Measurements from ENCODE around the gene RASL10A. TPM values are rescaled to one million over a fixed set of nuclear protein-coding genes. Genes with fewer than 3 reads are reported as not detected.

Gene RASL10A
- total and polyA plus RNA-seq, 2 experiments from 2014 or later = 1.2 to 3.6 TPM

DNA sequence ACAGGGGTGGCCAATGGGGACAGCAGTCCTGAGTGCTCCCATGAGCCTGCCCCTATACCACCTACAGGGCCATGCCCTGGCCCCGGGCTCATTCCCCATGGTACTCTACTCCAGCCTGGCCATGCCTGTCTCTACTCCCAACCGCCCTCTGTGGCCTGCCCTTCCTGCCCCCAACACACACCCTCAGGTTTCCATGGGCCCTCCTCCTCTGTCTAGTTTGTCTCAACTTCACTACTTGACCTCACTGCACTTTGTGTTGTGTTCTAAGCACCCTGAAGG lies 26.3 kb upstream of the RASL10A start:
- no peak overlapping the region for H3K4me3 ChIP-seq
- no peaks in the 10 kb centered on the region for H3K27me3 ChIP-seq
- peaks cover 30% of the 10 kb centered on the region for H3K4me1 ChIP-seq (ENCODE audit: low read depth)
- DNase-seq (ENCODE audit: low read depth in 1 of 2, low spot score in 1 of 2) = no peak
- H3K36me3 ChIP-seq = peaks cover 29% of the 10 kb centered on the region
- peak overlapping the region; percentile 65 for H3K27ac ChIP-seq
- TF ChIP-seq, protein P1, sequence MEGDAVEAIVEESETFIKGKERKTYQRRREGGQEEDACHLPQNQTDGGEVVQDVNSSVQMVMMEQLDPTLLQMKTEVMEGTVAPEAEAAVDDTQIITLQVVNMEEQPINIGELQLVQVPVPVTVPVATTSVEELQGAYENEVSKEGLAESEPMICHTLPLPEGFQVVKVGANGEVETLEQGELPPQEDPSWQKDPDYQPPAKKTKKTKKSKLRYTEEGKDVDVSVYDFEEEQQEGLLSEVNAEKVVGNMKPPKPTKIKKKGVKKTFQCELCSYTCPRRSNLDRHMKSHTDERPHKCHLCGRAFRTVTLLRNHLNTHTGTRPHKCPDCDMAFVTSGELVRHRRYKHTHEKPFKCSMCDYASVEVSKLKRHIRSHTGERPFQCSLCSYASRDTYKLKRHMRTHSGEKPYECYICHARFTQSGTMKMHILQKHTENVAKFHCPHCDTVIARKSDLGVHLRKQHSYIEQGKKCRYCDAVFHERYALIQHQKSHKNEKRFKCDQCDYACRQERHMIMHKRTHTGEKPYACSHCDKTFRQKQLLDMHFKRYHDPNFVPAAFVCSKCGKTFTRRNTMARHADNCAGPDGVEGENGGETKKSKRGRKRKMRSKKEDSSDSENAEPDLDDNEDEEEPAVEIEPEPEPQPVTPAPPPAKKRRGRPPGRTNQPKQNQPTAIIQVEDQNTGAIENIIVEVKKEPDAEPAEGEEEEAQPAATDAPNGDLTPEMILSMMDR (IDR thresholded peaks at IDR 0.05; ENCODE audit: low read depth, low read length) = no peak
- no peaks in the 10 kb centered on the region for H3K9me3 ChIP-seq (ENCODE audit: low read depth)

GRCh38 chr22:29341056-29341848 lies 25.8 kb upstream of the RASL10A start:
- Histone ChIP-seq H3K4me3 (no peak overlapping the region), H3K27ac (peak overlapping the region; percentile 48), H3K9me3 (ENCODE audit: low read depth) (no peaks in the 10 kb centered on the region), H3K4me1 (ENCODE audit: low read depth) (peaks cover 30% of the 10 kb centered on the region), H3K36me3 (peaks cover 32% of the 10 kb centered on the region), H3K27me3 (no peaks in the 10 kb centered on the region)
- TF ChIP-seq, protein P1 (IDR thresholded peaks at IDR 0.05; ENCODE audit: low read depth, low read length) = no peak
- DNase-seq (ENCODE audit: low read depth in 1 of 2, low spot score in 1 of 2) = no peak

- no peak overlapping the region for H3K4me3 ChIP-seq
- peaks cover 30% of the 10 kb centered on the region for H3K36me3 ChIP-seq
- no peak overlapping the region for H3K27ac ChIP-seq
- no peak for DNase-seq (ENCODE audit: low read depth in 1 of 2, low spot score in 1 of 2)
- no peaks in the 10 kb centered on the region for H3K27me3 ChIP-seq
- TF ChIP-seq, protein P1 (IDR thresholded peaks at IDR 0.05; ENCODE audit: low read depth, low read length) = no peak
- peaks cover 30% of the 10 kb centered on the region for H3K4me1 ChIP-seq (ENCODE audit: low read depth)
- H3K9me3 ChIP-seq (ENCODE audit: low read depth) = no peaks in the 10 kb centered on the region
Observed at GRCh38 chr22:29340566-29340965, 25.1 kb upstream of the RASL10A start.

- Histone ChIP-seq H3K9me3 (ENCODE audit: low read depth) (no peaks in the 10 kb centered on the region), H3K27me3 (no peaks in the 10 kb centered on the region), H3K36me3 (peaks cover 29% of the 10 kb centered on the region), H3K27ac (no peak overlapping the region), H3K4me1 (ENCODE audit: low read depth) (peaks cover 30% of the 10 kb centered on the region), H3K4me3 (no peak overlapping the region)
- DNase-seq (ENCODE audit: low read depth in 1 of 2, low spot score in 1 of 2) = no peak
- TF ChIP-seq, protein P1 (IDR thresholded peaks at IDR 0.05; ENCODE audit: low read depth, low read length) = no peak
Observed at GRCh38 chr22:29339381-29340235, 24.1 kb upstream of the RASL10A start.

DNA sequence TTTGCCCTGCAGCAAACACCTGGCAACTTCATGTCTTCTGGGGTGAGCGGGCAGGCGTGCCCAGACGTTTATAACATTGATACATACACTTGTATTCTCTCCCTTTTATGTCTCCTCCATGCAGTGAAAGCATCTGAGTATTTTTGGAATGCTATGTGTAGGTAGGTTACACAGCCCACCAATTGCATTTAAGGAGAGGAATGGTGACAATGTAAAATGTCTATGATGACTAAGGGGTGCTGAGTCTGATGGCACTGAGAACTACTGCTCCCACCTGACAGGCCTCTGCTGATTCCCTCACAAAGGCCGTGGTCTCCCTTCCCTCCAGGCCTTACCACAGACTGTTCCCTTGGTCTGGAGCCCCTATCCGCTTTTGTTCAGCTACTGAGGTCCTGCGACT lies 22.9 kb upstream of the RASL10A start:
- TF ChIP-seq, protein P1 (IDR thresholded peaks at IDR 0.05; ENCODE audit: low read depth, low read length) = no peak
- no peaks in the 10 kb centered on the region for H3K9me3 ChIP-seq (ENCODE audit: low read depth)
- no peak for DNase-seq (ENCODE audit: low read depth in 1 of 2, low spot score in 1 of 2)

More for the DNA sequence above, 22.9 kb upstream of the RASL10A start:
- Histone ChIP-seq H3K27me3 (no peaks in the 10 kb centered on the region), H3K4me3 (no peak overlapping the region), H3K27ac (no peak overlapping the region), H3K4me1 (ENCODE audit: low read depth) (peaks cover 20% of the 10 kb centered on the region), H3K36me3 (peaks cover 31% of the 10 kb centered on the region)

Data from cardiac muscle cell (in vitro differentiated cells and primary cell).